Activated naive CD8-positive, alpha-beta T cell treated with anti-CD3 and anti-CD28 coated beads for 36 hours (primary cell): ENCODE data around the gene SEL1L2. TPM values are rescaled to one million over a fixed set of nuclear protein-coding genes. Genes with fewer than 3 reads are reported as not detected.

Experiments
- DNase-seq: peaks from one replicate; pipeline ENCODE4 v3.0.0; 2021
- H3K27ac Mint-ChIP-seq: one replicate; pipeline ENCODE4 v1.8.0; 2022; ENCODE audit warnings: mild to moderate bottlenecking, moderate library complexity, mixed read lengths
- H3K27me3 Mint-ChIP-seq: one replicate; pipeline ENCODE4 v1.8.0; 2022; ENCODE audit warnings: mild to moderate bottlenecking, mixed read lengths
- H3K36me3 Mint-ChIP-seq: one replicate; pipeline ENCODE4 v1.8.0; 2021; ENCODE audit warnings: mild to moderate bottlenecking, mixed read lengths
- H3K4me1 Mint-ChIP-seq: one replicate; pipeline ENCODE4 v1.8.0; 2021; ENCODE audit warnings: mixed read lengths
- H3K4me3 Mint-ChIP-seq: one replicate; pipeline ENCODE4 v1.8.0; 2022; ENCODE audit warnings: mild to moderate bottlenecking, moderate library complexity, mixed read lengths
- H3K9me3 Mint-ChIP-seq: one replicate; pipeline ENCODE4 v1.8.0; 2022; ENCODE audit warnings: mixed read lengths
- total RNA-seq, 2 experiments: library from RNA; stranded (reverse); gene quantifications; one replicate each; pipeline ENCODE4 v1.2.3, GENCODE V29; 2021

Gene SEL1L2
- total RNA-seq, 2 experiments from 2014 or later: not detected

DNA sequence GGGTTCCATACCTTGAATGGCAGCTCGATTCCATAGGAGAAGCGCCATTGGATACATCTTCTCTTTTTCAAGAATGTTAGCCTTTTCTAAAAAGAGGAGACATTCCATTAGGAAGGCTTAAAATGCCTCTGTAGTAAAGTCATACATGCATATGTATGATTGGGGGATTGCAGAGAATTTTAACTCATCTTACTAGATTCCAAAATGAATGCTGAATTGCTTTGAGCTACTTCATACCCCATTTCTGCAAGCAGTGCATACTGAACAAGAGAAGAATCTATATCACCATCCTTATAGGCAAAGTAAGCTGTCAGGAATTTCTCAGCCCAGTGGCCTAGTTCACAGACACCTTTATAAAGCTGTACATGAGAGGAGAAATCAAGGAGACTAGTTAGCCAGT lies 125.3 kb downstream of the SEL1L2 start:
- Mint-ChIP-seq H3K36me3 (no peaks in the 10 kb centered on the region), H3K9me3 (no peaks in the 10 kb centered on the region), H3K4me1 (no peaks in the 10 kb centered on the region), H3K27me3 (peaks cover 13% of the 10 kb centered on the region), H3K27ac (no peak overlapping the region), H3K4me3 (no peak overlapping the region)
- DNase-seq: no peak

DNA sequence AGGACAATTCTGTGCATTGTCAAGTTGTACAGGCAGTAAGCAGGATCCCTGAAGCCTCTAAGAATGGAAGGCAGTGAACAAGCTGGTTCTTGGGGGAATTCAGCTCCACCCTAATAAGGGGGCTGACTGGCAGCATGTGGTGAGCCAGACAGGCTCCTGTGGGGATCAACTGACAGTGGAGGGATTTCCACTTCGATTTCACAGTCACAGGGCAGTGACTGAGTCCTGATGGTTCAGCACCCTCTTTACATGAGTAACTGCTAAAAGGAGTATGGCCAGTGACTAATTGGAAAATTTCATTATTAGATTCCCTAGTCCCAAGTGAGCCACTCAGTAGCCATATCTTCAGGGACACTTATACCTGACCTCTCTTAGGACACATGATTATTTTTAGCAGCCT lies 127.2 kb downstream of the SEL1L2 start:
- Mint-ChIP-seq H3K36me3 (no peaks in the 10 kb centered on the region), H3K4me3 (no peak overlapping the region), H3K27me3 (peaks cover 13% of the 10 kb centered on the region), H3K9me3 (no peaks in the 10 kb centered on the region), H3K4me1 (no peaks in the 10 kb centered on the region), H3K27ac (no peak overlapping the region)
- DNase-seq: no peak

DNA sequence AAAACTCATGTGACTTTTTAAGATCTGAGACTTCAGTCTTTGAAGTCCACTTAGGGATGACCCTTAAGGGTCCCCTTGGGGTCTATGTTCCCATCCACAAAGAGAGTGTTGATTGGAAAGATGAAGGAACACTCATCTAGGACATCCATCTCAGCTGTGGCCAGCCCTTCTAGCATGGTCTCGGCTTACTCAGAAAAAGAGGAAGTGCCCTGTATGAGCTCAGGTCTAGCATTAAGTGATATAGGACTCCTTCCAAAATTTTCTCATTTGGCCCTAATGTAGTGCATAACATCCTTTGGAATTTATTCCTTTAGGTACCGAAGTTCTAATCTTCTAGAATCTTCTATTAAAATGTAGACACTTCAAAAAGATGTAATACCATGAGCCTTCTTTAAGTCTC lies 128.2 kb downstream of the SEL1L2 start:
- DNase-seq: no peak
- Mint-ChIP-seq H3K27me3 (peaks cover 13% of the 10 kb centered on the region), H3K27ac (no peak overlapping the region), H3K4me3 (no peak overlapping the region), H3K36me3 (no peaks in the 10 kb centered on the region), H3K9me3 (no peaks in the 10 kb centered on the region), H3K4me1 (no peaks in the 10 kb centered on the region)

- DNase-seq: no peak
- Mint-ChIP-seq H3K4me3 (no peak overlapping the region), H3K27me3 (peaks cover 13% of the 10 kb centered on the region), H3K27ac (no peak overlapping the region), H3K4me1 (no peaks in the 10 kb centered on the region), H3K9me3 (no peaks in the 10 kb centered on the region), H3K36me3 (no peaks in the 10 kb centered on the region)
Measured at GRCh38 chr20:13858871-13859270, 131.5 kb downstream of the SEL1L2 start.

DNA sequence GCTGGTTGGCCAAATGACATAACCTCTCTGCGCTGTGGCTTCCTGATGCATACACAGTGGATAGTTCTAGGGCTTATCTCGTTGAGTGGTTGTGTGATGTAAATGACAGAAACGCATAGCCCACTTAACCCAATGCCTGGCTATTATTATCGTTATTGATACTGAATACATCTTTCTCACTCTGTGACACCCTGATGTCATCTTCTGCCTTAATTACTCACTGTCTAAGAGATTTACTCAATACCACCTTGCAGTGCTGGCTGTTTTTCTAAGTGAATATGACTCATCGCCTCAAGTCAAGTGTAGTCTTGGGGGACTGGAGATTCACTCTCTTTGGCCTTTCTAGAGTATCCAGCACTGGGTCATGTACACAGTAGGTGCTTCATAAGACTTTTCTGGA lies 132.0 kb downstream of the SEL1L2 start:
- Mint-ChIP-seq H3K27me3 (peaks cover 13% of the 10 kb centered on the region), H3K27ac (no peak overlapping the region), H3K9me3 (no peaks in the 10 kb centered on the region), H3K36me3 (no peaks in the 10 kb centered on the region), H3K4me3 (no peak overlapping the region), H3K4me1 (no peaks in the 10 kb centered on the region)
- DNase-seq: no peak

GRCh38 chr20:13857961-13858360 lies 132.5 kb downstream of the SEL1L2 start:
- H3K27me3 Mint-ChIP-seq: peaks cover 13% of the 10 kb centered on the region
- H3K4me1 Mint-ChIP-seq: no peaks in the 10 kb centered on the region
- no peak overlapping the region for H3K27ac Mint-ChIP-seq
- H3K9me3 Mint-ChIP-seq: no peaks in the 10 kb centered on the region
- H3K4me3 Mint-ChIP-seq: no peak overlapping the region
- DNase-seq: no peak
- no peaks in the 10 kb centered on the region for H3K36me3 Mint-ChIP-seq

- no peak overlapping the region for H3K4me3 Mint-ChIP-seq
- peaks cover 13% of the 10 kb centered on the region for H3K27me3 Mint-ChIP-seq
- no peak overlapping the region for H3K27ac Mint-ChIP-seq
- H3K4me1 Mint-ChIP-seq: no peaks in the 10 kb centered on the region
- no peak for DNase-seq
- H3K9me3 Mint-ChIP-seq: no peaks in the 10 kb centered on the region
- H3K36me3 Mint-ChIP-seq: no peaks in the 10 kb centered on the region
Measured at GRCh38 chr20:13857304-13857703, 133.1 kb downstream of the SEL1L2 start.

DNA sequence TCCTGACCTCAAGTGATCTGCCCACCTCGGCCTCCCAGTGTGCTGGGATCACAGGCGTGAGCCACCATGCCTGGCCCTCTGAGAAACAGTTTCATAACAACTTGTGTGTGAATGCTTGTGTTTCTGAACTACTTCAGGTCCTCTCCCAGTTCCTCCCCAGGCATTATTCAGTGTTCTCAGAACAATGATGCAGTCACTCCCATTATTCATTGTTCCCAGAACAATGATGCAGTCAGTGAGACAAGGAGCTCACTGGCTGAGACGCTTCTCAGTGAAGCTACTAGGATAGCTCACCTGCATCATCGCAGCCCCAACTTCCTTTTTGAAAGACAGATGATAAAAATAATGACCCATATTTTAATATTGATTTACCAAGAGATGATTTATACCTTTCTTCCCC lies 134.1 kb downstream of the SEL1L2 start:
- H3K27ac Mint-ChIP-seq: no peak overlapping the region
- no peaks in the 10 kb centered on the region for H3K4me1 Mint-ChIP-seq
- peaks cover 7% of the 10 kb centered on the region for H3K27me3 Mint-ChIP-seq
- H3K4me3 Mint-ChIP-seq: no peak overlapping the region
- H3K36me3 Mint-ChIP-seq: no peaks in the 10 kb centered on the region
- no peaks in the 10 kb centered on the region for H3K9me3 Mint-ChIP-seq
- no peak for DNase-seq

DNA sequence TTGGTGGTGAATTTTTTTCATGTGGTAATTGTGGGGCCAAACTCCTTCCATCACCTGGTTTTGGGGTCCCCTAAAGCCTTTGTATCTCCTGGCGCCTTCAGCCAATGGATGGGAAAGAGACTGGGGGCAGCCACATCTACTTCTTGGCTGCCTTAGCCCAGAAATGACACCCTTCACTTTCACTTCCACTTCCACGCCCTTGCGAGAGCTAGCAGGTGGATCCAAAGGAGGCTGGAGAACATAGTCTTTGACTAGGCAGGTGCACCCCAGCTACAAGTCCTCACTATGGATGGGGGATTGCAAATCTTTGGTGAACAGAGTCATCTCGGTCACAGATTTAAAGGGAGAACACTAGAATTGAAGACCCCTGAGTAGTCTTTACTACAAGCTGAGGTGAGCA lies 134.8 kb downstream of the SEL1L2 start:
- H3K9me3 Mint-ChIP-seq: no peaks in the 10 kb centered on the region
- H3K27ac Mint-ChIP-seq: no peak overlapping the region
- DNase-seq: no peak
- no peaks in the 10 kb centered on the region for H3K4me1 Mint-ChIP-seq
- H3K4me3 Mint-ChIP-seq: no peak overlapping the region
- H3K36me3 Mint-ChIP-seq: no peaks in the 10 kb centered on the region
- peaks cover 4% of the 10 kb centered on the region for H3K27me3 Mint-ChIP-seq

DNA sequence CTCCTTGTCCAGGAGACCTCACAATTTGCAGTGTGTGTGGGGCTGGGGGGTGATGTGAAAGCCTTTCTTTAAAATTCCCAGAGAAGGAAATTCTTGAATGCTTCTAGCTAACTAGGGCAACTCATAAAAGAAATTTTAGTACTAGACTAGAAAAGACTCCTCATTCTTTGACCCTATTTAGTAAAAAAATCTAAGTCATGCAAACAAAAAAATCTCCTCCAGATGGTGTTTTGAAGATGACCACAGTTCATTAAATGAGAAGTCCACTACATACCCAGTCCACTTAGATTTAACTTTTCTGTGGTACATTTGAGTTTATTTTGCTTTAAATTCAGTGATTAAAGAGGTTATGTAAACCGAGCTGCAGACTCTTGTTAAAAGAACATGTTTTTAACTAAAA lies 138.1 kb downstream of the SEL1L2 start:
- no peak overlapping the region for H3K27ac Mint-ChIP-seq
- H3K27me3 Mint-ChIP-seq: no peaks in the 10 kb centered on the region
- H3K4me1 Mint-ChIP-seq: no peaks in the 10 kb centered on the region
- DNase-seq: no peak
- H3K36me3 Mint-ChIP-seq: no peaks in the 10 kb centered on the region
- H3K4me3 Mint-ChIP-seq: no peak overlapping the region
- H3K9me3 Mint-ChIP-seq: no peaks in the 10 kb centered on the region

DNA sequence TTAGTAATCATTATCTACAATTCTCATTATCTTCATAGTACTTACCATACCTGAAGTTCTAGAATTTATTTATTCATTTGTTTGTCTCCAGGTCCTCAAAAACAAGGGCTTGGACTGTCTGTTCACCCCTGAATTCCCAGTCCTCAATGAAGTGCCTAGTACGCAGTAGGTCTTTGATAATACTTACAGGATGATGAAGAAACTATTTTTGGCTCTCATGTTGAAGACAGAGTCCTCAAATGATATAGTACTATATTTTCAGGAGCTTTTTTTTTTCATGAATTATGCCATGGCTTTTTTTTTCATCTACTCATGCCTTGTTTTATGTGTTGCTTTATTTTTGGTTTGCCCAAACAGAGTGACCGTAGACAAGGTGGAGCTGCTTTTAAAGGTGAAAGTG lies 139.1 kb downstream of the SEL1L2 start:
- no peaks in the 10 kb centered on the region for H3K4me1 Mint-ChIP-seq
- no peaks in the 10 kb centered on the region for H3K27me3 Mint-ChIP-seq
- no peaks in the 10 kb centered on the region for H3K9me3 Mint-ChIP-seq
- DNase-seq: no peak
- H3K4me3 Mint-ChIP-seq: no peak overlapping the region
- H3K27ac Mint-ChIP-seq: no peak overlapping the region
- no peaks in the 10 kb centered on the region for H3K36me3 Mint-ChIP-seq

GRCh38 chr20:13844296-13844695 lies 146.1 kb downstream of the SEL1L2 start:
- Mint-ChIP-seq H3K9me3 (no peaks in the 10 kb centered on the region), H3K36me3 (no peaks in the 10 kb centered on the region), H3K27me3 (peaks cover 3% of the 10 kb centered on the region), H3K4me1 (no peaks in the 10 kb centered on the region), H3K4me3 (no peak overlapping the region), H3K27ac (no peak overlapping the region)
- DNase-seq: no peak

- Mint-ChIP-seq H3K9me3 (no peaks in the 10 kb centered on the region), H3K27me3 (peaks cover 6% of the 10 kb centered on the region)
Measured at GRCh38 chr20:13841206-13841605, 149.2 kb downstream of the SEL1L2 start.

DNA sequence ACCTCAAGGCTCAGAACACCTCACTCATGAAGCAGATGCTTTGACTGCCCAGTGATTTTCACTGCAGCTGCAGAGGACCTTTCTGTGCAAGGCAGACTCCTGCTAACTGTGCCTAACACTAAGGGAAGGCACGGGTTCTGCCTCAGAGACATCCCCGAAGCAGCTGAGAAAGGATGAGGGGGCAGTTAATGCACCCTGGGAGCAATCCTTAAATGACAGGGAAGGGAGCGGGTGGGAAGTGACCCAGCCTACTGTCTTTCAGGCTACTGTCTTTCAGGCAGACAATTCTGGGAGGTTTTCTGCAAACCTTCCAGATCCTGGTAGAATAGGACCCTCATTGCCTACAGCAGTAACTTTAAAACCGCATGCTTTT lies 150.3 kb downstream of the SEL1L2 start:
- Mint-ChIP-seq H3K27me3 (peaks cover 6% of the 10 kb centered on the region), H3K27ac (no peak overlapping the region), H3K9me3 (no peaks in the 10 kb centered on the region), H3K36me3 (no peaks in the 10 kb centered on the region), H3K4me1 (no peaks in the 10 kb centered on the region), H3K4me3 (no peak overlapping the region)
- DNase-seq: no peak

More at GRCh38 chr20:13841206-13841605, 149.2 kb downstream of the SEL1L2 start:
- Mint-ChIP-seq H3K4me1 (no peaks in the 10 kb centered on the region), H3K4me3 (no peak overlapping the region), H3K36me3 (no peaks in the 10 kb centered on the region), H3K27ac (no peak overlapping the region)
- no peak for DNase-seq

DNA sequence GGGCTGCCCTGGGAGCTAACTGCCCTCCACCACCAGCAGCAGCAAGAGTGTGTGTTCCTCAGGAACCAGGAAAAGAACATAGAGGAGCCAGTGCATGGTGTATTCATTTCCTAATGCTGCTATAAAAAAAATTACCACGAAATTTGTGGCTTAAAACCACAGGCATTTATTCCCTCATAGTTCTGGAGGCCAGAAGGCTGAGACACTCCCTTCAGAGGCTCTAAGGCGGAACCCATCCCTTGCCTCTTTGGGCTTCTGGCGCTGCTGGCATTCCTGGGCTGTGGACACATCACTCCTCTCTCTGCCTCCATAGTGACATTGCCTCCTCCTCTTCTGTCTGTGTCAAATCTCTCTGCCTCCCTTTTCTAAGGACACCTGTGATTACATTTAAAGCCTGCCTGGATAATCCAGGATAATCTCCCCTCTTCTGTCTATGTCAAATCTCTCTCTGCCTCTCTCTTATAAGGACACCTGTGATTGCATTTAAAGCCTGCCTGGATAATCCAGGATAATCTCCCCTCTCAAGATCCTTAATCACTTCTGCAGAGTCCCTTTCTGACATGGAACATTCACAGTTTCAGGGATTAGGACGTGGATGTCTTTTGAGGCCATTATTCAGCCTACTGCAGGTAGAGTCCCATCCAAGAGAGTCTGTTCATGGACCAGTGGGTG lies 150.9 kb downstream of the SEL1L2 start:
- Mint-ChIP-seq H3K9me3 (no peaks in the 10 kb centered on the region), H3K27ac (no peak overlapping the region), H3K36me3 (no peaks in the 10 kb centered on the region), H3K27me3 (peaks cover 6% of the 10 kb centered on the region), H3K4me1 (no peaks in the 10 kb centered on the region), H3K4me3 (no peak overlapping the region)
- no peak for DNase-seq

- DNase-seq: no peak
- H3K27ac Mint-ChIP-seq: no peak overlapping the region
- no peaks in the 10 kb centered on the region for H3K36me3 Mint-ChIP-seq
- H3K9me3 Mint-ChIP-seq: no peaks in the 10 kb centered on the region
- H3K4me1 Mint-ChIP-seq: no peaks in the 10 kb centered on the region
- H3K4me3 Mint-ChIP-seq: no peak overlapping the region
- peaks cover 6% of the 10 kb centered on the region for H3K27me3 Mint-ChIP-seq
Measured at GRCh38 chr20:13838664-13839063, 151.8 kb downstream of the SEL1L2 start.
